Neural progenitor cell (in vitro differentiated cells): ENCODE data around the gene KDELR1. TPM values are rescaled to one million over a fixed set of nuclear protein-coding genes. Genes with fewer than 3 reads are reported as not detected.

Experiments used
- DNase-seq: peaks from one replicate; pipeline ENCODE4 v3.0.0-alpha.2; 2016; ENCODE audit warnings: low spot score
- H2AFZ ChIP-seq: fragments of 200-600 bp; sonication (generic); replicated peaks from 2 replicates; pipeline ENCODE4 v1.6.1; 2016; ENCODE audit warnings: antibody characterized with exemption
- H3F3A ChIP-seq: fragments of 200-600 bp; sonication (generic); 2 replicates; pipeline ENCODE4 v1.6.1; 2016; ENCODE audit warnings: antibody characterized with exemption, low read depth
- H3K27ac ChIP-seq: fragments of 200-600 bp; sonication (generic); 2 replicates; pipeline ENCODE4 v1.5.1; 2016; ENCODE audit warnings: mild to moderate bottlenecking
- H3K27me3 ChIP-seq: fragments of 200-600 bp; sonication (generic); 2 replicates; pipeline ENCODE4 v1.6.1; 2016; ENCODE audit warnings: mild to moderate bottlenecking, moderate library complexity
- H3K36me3 ChIP-seq: fragments of 200-600 bp; sonication (generic); 2 replicates; pipeline ENCODE4 v1.5.1; 2016
- H3K4me1 ChIP-seq: fragments of 200-600 bp; sonication (generic); 2 replicates; pipeline ENCODE4 v1.6.1; 2016; ENCODE audit warnings: mixed run types
- H3K4me2 ChIP-seq: fragments of 200-600 bp; sonication (generic); 2 replicates; pipeline ENCODE4 v1.6.1; 2016
- H3K4me3 ChIP-seq: fragments of 200-600 bp; sonication (generic); 2 replicates; pipeline ENCODE4 v1.5.1; 2016
- H3K79me2 ChIP-seq: fragments of 200-600 bp; sonication (generic); 2 replicates; pipeline ENCODE4 v1.6.1; 2016; ENCODE audit warnings: low read depth
- H3K9ac ChIP-seq: fragments of 200-600 bp; sonication (generic); 2 replicates; pipeline ENCODE4 v1.6.1; 2016
- H3K9me3 ChIP-seq: fragments of 200-600 bp; sonication (generic); 2 replicates; pipeline ENCODE4 v1.5.1; 2016; ENCODE audit warnings: low read depth
- H4K20me1 ChIP-seq: fragments of 200-600 bp; sonication (generic); 2 replicates; pipeline ENCODE4 v1.6.1; 2016; ENCODE audit warnings: low read depth
- H3K27ac Mint-ChIP-seq: 3 replicates; pipeline ENCODE4 v1.8.0; 2021; ENCODE audit warnings: mixed read lengths
- H3K27me3 Mint-ChIP-seq: 2 replicates; pipeline ENCODE4 v1.8.0; 2022; ENCODE audit warnings: low read depth, mild to moderate bottlenecking, inconsistent platforms, moderate library complexity, mixed read lengths; ENCODE audit not compliant: insufficient read depth
- H3K36me3 Mint-ChIP-seq: 3 replicates; pipeline ENCODE4 v1.8.0; 2021; ENCODE audit warnings: mixed read lengths
- H3K4me1 Mint-ChIP-seq: 3 replicates; pipeline ENCODE4 v1.8.0; 2021; ENCODE audit warnings: mixed read lengths
- H3K4me3 Mint-ChIP-seq: 3 replicates; pipeline ENCODE4 v1.8.0; 2021; ENCODE audit warnings: mild to moderate bottlenecking, moderate library complexity, mixed read lengths
- H3K9me3 Mint-ChIP-seq: 3 replicates; pipeline ENCODE4 v1.8.0; 2020; ENCODE audit warnings: mixed read lengths
- EZH2 ChIP-seq: fragments of 200-600 bp; sonication (generic); IDR thresholded peaks from 2 replicates; pipeline ENCODE4 v1.6.1; 2017; ENCODE audit warnings: antibody characterized with exemption, mild to moderate bottlenecking, moderate library complexity
- EZH2phosphoT487 ChIP-seq: fragments of 200-600 bp; sonication (generic); IDR thresholded peaks from 2 replicates; pipeline ENCODE4 v1.6.1; 2017; ENCODE audit warnings: antibody characterized with exemption
- total RNA-seq: library from RNA; depleted of rRNA; stranded (reverse); fragments of >200 nt; gene quantifications from 2 replicates; pipeline ENCODE4 v1.2.3, GENCODE V29; 2015; ENCODE audit warnings: low replicate concordance
- TF ChIP-seq, protein P1 (sequence below): fragments of 200-600 bp; sonication (generic); IDR thresholded peaks from 2 replicates; pipeline ENCODE4 v1.5.1; 2017; ENCODE audit warnings: antibody characterized with exemption, mild to moderate bottlenecking

The KDELR1 gene
- total RNA-seq, 1 donor from 2014 or later, result 106 TPM

- no peaks in the 10 kb centered on the region for H3K79me2 ChIP-seq
- H3K4me2 ChIP-seq, result no peak overlapping the region
- H3K36me3 Mint-ChIP-seq, result peaks cover 22% of the 10 kb centered on the region
- peaks cover 10% of the 10 kb centered on the region for H4K20me1 ChIP-seq
- no peak overlapping the region for H2AFZ ChIP-seq
- no peaks in the 10 kb centered on the region for H3K9me3 ChIP-seq
- no peaks in the 10 kb centered on the region for H3K36me3 ChIP-seq
- no peak for DNase-seq
- H3K4me3 ChIP-seq, result no peak overlapping the region
- TF ChIP-seq EZH2phosphoT487 (no peak), EZH2 (no peak)
- TF ChIP-seq, protein P1, sequence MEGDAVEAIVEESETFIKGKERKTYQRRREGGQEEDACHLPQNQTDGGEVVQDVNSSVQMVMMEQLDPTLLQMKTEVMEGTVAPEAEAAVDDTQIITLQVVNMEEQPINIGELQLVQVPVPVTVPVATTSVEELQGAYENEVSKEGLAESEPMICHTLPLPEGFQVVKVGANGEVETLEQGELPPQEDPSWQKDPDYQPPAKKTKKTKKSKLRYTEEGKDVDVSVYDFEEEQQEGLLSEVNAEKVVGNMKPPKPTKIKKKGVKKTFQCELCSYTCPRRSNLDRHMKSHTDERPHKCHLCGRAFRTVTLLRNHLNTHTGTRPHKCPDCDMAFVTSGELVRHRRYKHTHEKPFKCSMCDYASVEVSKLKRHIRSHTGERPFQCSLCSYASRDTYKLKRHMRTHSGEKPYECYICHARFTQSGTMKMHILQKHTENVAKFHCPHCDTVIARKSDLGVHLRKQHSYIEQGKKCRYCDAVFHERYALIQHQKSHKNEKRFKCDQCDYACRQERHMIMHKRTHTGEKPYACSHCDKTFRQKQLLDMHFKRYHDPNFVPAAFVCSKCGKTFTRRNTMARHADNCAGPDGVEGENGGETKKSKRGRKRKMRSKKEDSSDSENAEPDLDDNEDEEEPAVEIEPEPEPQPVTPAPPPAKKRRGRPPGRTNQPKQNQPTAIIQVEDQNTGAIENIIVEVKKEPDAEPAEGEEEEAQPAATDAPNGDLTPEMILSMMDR, result no peak
- H3K4me1 ChIP-seq, result no peaks in the 10 kb centered on the region
- no peaks in the 10 kb centered on the region for H3K4me1 Mint-ChIP-seq
- H3K27ac Mint-ChIP-seq, result no peak overlapping the region
- H3K27me3 Mint-ChIP-seq, result no peaks in the 10 kb centered on the region
- no peaks in the 10 kb centered on the region for H3K27me3 ChIP-seq
- H3K4me3 Mint-ChIP-seq, result no peak overlapping the region
- H3K9me3 Mint-ChIP-seq, result no peaks in the 10 kb centered on the region
- no peak overlapping the region for H3K27ac ChIP-seq
- no peak overlapping the region for H3K9ac ChIP-seq
- H3F3A ChIP-seq, result peaks cover 12% of the 10 kb centered on the region
Observed at GRCh38 chr19:48382286-48382685, 9.1 kb downstream of the KDELR1 start.

DNA sequence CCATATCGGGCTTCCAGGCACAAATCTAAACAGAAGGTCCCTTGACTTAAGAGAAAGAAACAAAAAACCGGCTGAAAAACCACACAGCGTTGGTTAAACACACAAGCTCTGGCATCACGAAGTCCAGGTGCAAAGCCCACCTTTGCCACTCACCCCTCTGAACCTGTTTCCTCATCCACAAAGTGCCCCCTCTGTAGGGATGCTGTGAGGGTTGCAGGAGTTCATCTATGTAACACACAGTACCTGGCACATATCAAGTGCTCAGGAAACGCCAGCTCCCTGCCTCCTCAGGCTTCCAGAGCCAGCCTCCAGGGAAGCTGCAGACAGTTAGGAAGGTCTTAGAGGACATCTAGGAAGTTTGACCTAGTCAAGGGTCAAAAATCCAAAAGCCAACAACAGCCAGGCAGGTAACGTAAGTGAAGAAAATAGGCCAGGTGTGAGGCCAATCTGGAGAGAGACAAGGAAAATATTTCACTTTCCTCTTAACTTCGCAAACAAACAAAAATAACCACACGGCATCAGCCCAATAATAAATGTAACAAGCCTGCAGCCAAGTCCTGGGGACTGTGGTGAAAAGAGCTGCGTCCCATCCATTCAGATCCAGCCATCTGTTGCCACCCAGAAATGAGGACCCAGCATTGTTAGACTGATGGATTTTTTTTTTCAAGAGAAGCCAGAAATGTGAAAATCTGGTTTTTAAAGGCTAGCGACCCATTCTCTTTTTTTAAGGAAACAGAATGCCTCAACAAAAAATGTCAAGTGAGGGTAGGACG, 10.0 kb downstream of the KDELR1 start:
- peaks cover 12% of the 10 kb centered on the region for H3F3A ChIP-seq
- no peak for DNase-seq
- no peaks in the 10 kb centered on the region for H3K36me3 ChIP-seq

DNA sequence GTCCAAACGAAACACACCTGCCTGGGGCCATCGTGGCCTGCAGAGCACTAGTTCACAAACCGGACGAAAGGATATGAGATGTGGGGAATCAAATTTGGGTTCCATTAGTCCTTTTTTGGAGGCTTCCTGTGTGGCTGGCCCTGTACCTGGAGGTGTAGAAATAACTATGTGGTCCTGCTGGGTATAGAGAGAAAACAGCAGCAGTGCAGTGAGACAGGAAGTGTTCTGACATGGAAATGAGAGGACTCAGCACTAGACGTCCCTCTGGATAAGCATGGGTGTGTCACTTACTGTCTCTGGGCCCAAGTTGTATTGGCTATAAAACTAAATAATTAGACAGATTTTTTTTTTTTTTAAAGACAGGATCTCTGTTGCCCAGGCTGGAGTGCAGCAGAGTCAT, 12.3 kb downstream of the KDELR1 start:
- H3K36me3 Mint-ChIP-seq, result peaks cover 14% of the 10 kb centered on the region
- Histone ChIP-seq H3K9me3 (no peaks in the 10 kb centered on the region), H3K4me1 (no peaks in the 10 kb centered on the region), H3K36me3 (no peaks in the 10 kb centered on the region), H3K4me2 (no peak overlapping the region), H4K20me1 (no peaks in the 10 kb centered on the region), H3K79me2 (no peaks in the 10 kb centered on the region), H3K27me3 (no peaks in the 10 kb centered on the region), H3K4me3 (no peak overlapping the region), H2AFZ (no peak overlapping the region), H3F3A (peaks cover 12% of the 10 kb centered on the region), H3K9ac (no peak overlapping the region), H3K27ac (no peak overlapping the region)
- H3K4me3 Mint-ChIP-seq, result no peak overlapping the region
- peaks cover 7% of the 10 kb centered on the region for H3K4me1 Mint-ChIP-seq
- no peak for TF ChIP-seq EZH2phosphoT487
- TF ChIP-seq, protein P1, result no peak
- no peak for TF ChIP-seq EZH2
- no peaks in the 10 kb centered on the region for H3K9me3 Mint-ChIP-seq
- H3K27ac Mint-ChIP-seq, result no peak overlapping the region
- H3K27me3 Mint-ChIP-seq, result peaks cover 3% of the 10 kb centered on the region
- no peak for DNase-seq

More for the DNA sequence above, 10.0 kb downstream of the KDELR1 start:
- no peak overlapping the region for H3K4me2 ChIP-seq
- H2AFZ ChIP-seq, result no peak overlapping the region
- no peak overlapping the region for H3K4me3 ChIP-seq
- no peaks in the 10 kb centered on the region for H3K4me1 ChIP-seq
- H3K9ac ChIP-seq, result peak overlapping the region; percentile 6
- Mint-ChIP-seq H3K27me3 (peaks cover 3% of the 10 kb centered on the region), H3K27ac (peak overlapping the region; percentile 8), H3K36me3 (peaks cover 22% of the 10 kb centered on the region), H3K4me3 (no peak overlapping the region), H3K4me1 (no peaks in the 10 kb centered on the region), H3K9me3 (no peaks in the 10 kb centered on the region)
- H3K9me3 ChIP-seq, result no peaks in the 10 kb centered on the region
- H3K27ac ChIP-seq, result no peak overlapping the region
- no peaks in the 10 kb centered on the region for H3K27me3 ChIP-seq
- H3K79me2 ChIP-seq, result no peaks in the 10 kb centered on the region
- no peak for TF ChIP-seq EZH2
- TF ChIP-seq, protein P1, result no peak
- no peak for TF ChIP-seq EZH2phosphoT487
- peaks cover 7% of the 10 kb centered on the region for H4K20me1 ChIP-seq
